ENCODE measurements around the gene SCAF11.

SCAF11 gene

GRCh38 chr12:45978108-45978507 is 12.3 kb downstream of the SCAF11 start:
- no peak for DNase-seq (ENCODE audit: low read depth, low spot score)

GRCh38 chr12:45977620-45978019 is 12.8 kb downstream of the SCAF11 start:
- no peak for DNase-seq (ENCODE audit: low read depth, low spot score)

- DNase-seq (ENCODE audit: low read depth, low spot score) = no peak
Measured at GRCh38 chr12:45975506-45975905, 14.9 kb downstream of the SCAF11 start.

GRCh38 chr12:45974883-45975282 is 15.5 kb downstream of the SCAF11 start:
- no peak for DNase-seq (ENCODE audit: low read depth, low spot score)

- no peak for DNase-seq (ENCODE audit: low read depth, low spot score)
Measured at GRCh38 chr12:45974171-45974719, 16.1 kb downstream of the SCAF11 start.

- DNase-seq (ENCODE audit: low read depth, low spot score) = no peak
Measured at GRCh38 chr12:45973526-45973925, 16.8 kb downstream of the SCAF11 start.

- no peak for DNase-seq (ENCODE audit: low read depth, low spot score)
Measured at GRCh38 chr12:45970391-45970790, 20.0 kb downstream of the SCAF11 start.

- DNase-seq (ENCODE audit: low read depth, low spot score) = no peak
Measured at GRCh38 chr12:45969084-45969483, 21.3 kb downstream of the SCAF11 start.

GRCh38 chr12:45966486-45966885 is 23.9 kb downstream of the SCAF11 start:
- no peak for DNase-seq (ENCODE audit: low read depth, low spot score)

- no peak for DNase-seq (ENCODE audit: low read depth, low spot score)
Measured at GRCh38 chr12:45962553-45963325, 27.6 kb downstream of the SCAF11 start.

- no peak for DNase-seq (ENCODE audit: low read depth, low spot score)
Measured at GRCh38 chr12:45959728-45960127, 30.6 kb downstream of the SCAF11 start.

GRCh38 chr12:45959025-45959424 is 31.3 kb downstream of the SCAF11 start:
- DNase-seq (ENCODE audit: low read depth, low spot score) = no peak

GRCh38 chr12:45948546-45948945 is 41.8 kb downstream of the SCAF11 start:
- DNase-seq (ENCODE audit: low read depth, low spot score) = no peak

GRCh38 chr12:45946435-45946834 is 43.9 kb downstream of the SCAF11 start:
- DNase-seq (ENCODE audit: low read depth, low spot score) = no peak

- no peak for DNase-seq (ENCODE audit: low read depth, low spot score)
Measured at GRCh38 chr12:45944771-45945170, 45.6 kb downstream of the SCAF11 start.

- no peak for DNase-seq (ENCODE audit: low read depth, low spot score)
Measured at GRCh38 chr12:45939759-45940158, 50.6 kb downstream of the SCAF11 start.

- no peak for DNase-seq (ENCODE audit: low read depth, low spot score)
Measured at GRCh38 chr12:45938566-45938965, 51.8 kb downstream of the SCAF11 start.

- no peak for DNase-seq (ENCODE audit: low read depth, low spot score)
Measured at GRCh38 chr12:45934956-45935355, 55.4 kb downstream of the SCAF11 start.

- no peak for DNase-seq (ENCODE audit: low read depth, low spot score)
Measured at GRCh38 chr12:45933504-45933903, 56.9 kb downstream of the SCAF11 start.

GRCh38 chr12:45930369-45930768 is 60.0 kb downstream of the SCAF11 start:
- DNase-seq (ENCODE audit: low read depth, low spot score) = no peak

GRCh38 chr12:45928309-45928708 is 62.1 kb downstream of the SCAF11 start:
- no peak for DNase-seq (ENCODE audit: low read depth, low spot score)

- DNase-seq (ENCODE audit: low read depth, low spot score) = no peak
Measured at GRCh38 chr12:45918818-45919217, 71.6 kb downstream of the SCAF11 start.

GRCh38 chr12:45915405-45915804 is 75.0 kb downstream of the SCAF11 start:
- no peak for DNase-seq (ENCODE audit: low read depth, low spot score)

- DNase-seq (ENCODE audit: low read depth, low spot score) = no peak
Measured at GRCh38 chr12:45914090-45914489, 76.3 kb downstream of the SCAF11 start.
